ENCODE results near the gene COTL1.

COTL1 gene

DNA sequence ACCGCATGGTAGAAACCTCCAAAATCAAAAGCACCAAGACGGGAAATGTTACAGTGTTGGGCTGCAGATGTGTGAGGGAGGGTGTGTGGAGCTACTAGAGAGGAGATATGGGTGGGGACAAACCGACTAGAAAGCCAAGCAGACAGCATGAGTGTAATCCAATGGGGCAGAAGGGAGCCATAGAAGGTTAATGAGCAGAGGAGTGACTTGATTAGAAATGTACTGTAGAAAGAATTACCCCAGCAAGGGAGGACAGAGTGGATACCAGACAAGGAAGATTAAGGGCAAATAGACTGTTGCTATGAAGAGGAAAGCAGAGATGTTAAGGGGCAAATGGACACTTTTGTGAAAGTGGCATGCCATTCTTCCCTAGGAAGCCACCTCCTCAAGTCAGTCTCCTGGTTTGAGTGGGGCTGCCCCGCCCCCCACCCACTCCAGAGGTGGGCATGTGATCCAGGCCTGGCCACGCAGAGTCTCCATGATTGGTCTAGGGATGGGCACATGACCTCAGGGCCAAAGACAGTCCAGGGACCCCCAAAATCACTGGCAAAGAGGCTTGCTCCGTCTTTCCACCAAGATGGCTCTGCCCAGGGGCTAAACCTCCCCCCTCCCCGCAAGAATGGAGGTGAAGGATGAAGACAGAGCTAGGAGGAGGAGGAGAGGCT, 4.3 kb downstream of the COTL1 start:
- TF ChIP-seq, protein P1, sequence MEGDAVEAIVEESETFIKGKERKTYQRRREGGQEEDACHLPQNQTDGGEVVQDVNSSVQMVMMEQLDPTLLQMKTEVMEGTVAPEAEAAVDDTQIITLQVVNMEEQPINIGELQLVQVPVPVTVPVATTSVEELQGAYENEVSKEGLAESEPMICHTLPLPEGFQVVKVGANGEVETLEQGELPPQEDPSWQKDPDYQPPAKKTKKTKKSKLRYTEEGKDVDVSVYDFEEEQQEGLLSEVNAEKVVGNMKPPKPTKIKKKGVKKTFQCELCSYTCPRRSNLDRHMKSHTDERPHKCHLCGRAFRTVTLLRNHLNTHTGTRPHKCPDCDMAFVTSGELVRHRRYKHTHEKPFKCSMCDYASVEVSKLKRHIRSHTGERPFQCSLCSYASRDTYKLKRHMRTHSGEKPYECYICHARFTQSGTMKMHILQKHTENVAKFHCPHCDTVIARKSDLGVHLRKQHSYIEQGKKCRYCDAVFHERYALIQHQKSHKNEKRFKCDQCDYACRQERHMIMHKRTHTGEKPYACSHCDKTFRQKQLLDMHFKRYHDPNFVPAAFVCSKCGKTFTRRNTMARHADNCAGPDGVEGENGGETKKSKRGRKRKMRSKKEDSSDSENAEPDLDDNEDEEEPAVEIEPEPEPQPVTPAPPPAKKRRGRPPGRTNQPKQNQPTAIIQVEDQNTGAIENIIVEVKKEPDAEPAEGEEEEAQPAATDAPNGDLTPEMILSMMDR (IDR thresholded peaks at IDR 0.05; ENCODE audit: extremely low read depth, missing control alignments), result no peak
- DNase-seq (ENCODE audit: low spot score), result no peak

DNA sequence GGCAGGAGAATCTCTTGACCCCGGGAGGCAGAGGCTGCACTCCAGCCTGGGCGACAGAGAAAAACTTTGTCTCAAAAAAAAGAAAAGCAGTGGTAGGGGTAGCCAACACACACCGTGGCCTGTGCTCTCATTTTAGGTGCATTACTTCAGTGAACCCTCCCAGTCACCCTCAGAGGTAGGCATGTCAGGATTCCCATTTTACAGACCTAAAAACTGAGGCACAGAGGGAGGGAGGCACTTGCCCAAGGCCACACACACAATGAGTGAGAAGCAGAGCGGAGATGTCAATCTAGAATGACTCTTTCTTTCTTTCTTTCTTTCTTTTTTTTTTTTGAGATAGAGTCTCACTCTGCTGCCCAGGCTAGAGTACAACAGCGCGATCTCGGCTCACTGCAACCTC, 5.2 kb downstream of the COTL1 start:
- no peak for DNase-seq (ENCODE audit: low spot score)
- TF ChIP-seq, protein P1 (IDR thresholded peaks at IDR 0.05; ENCODE audit: extremely low read depth, missing control alignments), result no peak

DNA sequence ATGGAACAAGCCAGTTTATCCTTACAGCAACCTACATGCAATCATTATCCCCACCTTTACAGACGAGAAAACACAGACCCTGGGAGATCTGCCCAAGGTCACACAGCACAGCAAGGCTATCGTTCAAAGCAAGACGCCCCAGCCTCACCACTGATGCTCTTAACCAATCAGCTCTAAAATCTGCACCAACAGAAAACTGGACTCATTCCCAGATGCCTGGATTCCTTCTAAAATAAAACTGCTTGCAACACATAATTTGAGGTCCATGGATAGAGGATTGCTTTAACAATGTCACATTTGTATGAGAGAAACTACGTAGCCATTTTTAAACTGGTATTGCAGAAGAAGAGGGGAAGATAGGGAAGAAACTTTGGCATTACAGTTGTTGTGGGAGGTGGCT, 6.8 kb downstream of the COTL1 start:
- TF ChIP-seq, protein P1 (IDR thresholded peaks at IDR 0.05; ENCODE audit: extremely low read depth, missing control alignments), result no peak
- DNase-seq (ENCODE audit: low spot score), result no peak

DNA sequence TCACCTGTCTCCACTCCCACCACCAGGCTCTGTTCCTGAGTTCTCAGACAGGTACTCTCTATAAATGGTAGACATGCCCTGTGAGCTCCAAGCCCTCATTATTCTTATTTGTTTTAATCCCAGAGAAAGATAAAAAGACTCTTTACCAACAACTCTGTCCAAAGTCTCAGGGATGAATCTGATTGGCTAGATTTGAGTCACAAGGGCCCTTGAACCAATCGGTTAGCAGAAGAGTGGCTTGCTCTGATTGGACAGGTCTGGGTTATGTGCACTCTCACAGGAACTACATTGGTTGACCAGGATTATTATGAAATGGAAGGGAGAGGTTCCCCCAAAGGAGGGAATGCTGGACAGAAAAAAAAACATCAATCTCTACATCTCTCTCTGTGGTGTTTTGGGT, 7.5 kb downstream of the COTL1 start:
- no peak for DNase-seq (ENCODE audit: low spot score)
- TF ChIP-seq, protein P1 (IDR thresholded peaks at IDR 0.05; ENCODE audit: extremely low read depth, missing control alignments), result no peak

DNA sequence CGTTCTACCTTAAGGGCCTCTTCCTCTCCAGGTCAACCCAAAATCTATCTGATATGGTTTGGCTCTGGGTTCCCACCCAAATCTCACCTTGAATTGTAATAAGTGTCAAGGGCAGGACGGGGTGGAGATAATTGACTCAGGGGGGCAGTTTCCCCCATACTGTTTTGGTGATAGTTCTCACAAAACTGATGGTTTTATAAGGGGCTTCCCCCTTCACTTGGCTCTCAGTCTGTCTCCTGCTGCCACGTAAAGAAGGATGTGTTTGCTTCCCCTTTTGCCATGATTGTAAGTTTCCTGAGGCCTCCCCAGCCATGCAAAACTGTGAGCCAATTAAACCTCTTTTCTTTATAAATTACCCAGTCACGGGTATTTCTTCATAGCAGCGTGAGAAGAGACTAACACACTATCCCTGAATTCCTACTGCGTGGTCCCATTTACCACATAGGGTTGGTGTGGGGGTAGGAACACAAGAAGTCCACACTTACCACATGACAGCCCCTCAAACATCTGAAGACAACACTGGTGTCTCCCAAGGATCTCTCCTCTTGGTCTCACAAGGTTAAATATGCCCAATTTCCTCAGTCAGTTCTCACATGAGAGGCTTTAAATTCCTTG, 8.2 kb downstream of the COTL1 start:
- TF ChIP-seq, protein P1 (IDR thresholded peaks at IDR 0.05; ENCODE audit: extremely low read depth, missing control alignments), result no peak

DNA sequence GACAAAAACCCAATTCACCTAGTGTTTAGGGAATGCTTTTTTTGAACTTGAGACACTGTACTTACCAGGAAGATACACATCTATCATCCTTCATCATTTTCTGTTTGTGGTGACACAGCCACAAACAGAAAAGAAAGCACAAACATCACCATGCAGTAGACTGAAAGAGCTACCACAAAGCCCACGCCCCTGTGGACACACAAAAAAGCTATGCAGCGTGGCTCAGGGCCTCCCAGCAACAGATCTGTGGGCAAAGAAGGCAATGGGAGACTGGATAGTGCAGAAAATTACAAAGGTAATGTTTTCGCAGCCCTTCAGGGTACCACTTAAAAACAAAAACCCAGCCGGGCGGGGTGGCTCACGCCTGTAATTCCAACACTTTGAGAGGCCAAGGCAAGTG, 9.6 kb downstream of the COTL1 start:
- DNase-seq (ENCODE audit: low spot score), result no peak
- TF ChIP-seq, protein P1 (IDR thresholded peaks at IDR 0.05; ENCODE audit: extremely low read depth, missing control alignments), result no peak

More for the DNA sequence above, 8.2 kb downstream of the COTL1 start:
- DNase-seq (ENCODE audit: low spot score), result no peak

DNA sequence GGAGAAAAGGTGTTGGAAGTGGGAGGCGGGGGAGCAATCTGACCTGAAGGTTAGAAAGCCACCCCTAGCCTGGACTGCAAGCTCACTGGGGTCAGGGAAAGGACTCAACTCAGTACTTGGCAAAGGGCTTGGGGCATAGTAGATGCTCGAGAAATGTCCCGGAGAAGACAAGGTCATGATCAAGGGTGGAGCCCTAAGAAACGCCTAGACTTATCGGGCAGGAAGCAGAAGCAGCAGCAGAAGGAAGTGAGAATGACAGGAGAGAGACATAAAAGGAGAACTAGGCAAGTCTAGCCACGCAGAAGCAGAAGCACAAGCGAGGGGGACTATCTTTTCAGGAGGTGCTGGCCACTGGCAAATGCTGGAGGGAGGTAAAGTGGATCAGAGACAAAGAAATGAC, 10.2 kb downstream of the COTL1 start:
- peak; percentile 74 for DNase-seq (ENCODE audit: low spot score)
- TF ChIP-seq, protein P1 (IDR thresholded peaks at IDR 0.05; ENCODE audit: extremely low read depth, missing control alignments), result no peak
